GM21367 (cell line): ENCODE measurements around the gene FANCI.

ENCODE experiments used
- ATAC-seq: cut with Tn5 transposase; IDR thresholded peaks from one replicate; pipeline ENCODE4 v1.9.1; 2021; ENCODE audit not compliant: unreplicated experiment

The FANCI gene

GRCh38 chr15:89303986-89304385 is 60.2 kb downstream of the FANCI start:
- no peak for ATAC-seq

- ATAC-seq, result no peak
Observed at GRCh38 chr15:89305395-89305794, 61.6 kb downstream of the FANCI start.

- no peak for ATAC-seq
Observed at GRCh38 chr15:89307046-89307587, 63.3 kb downstream of the FANCI start.

GRCh38 chr15:89307791-89308190 is 64.0 kb downstream of the FANCI start:
- no peak for ATAC-seq

- ATAC-seq, result no peak
Observed at GRCh38 chr15:89308236-89308635, 64.5 kb downstream of the FANCI start.

GRCh38 chr15:89309993-89310392 is 66.2 kb downstream of the FANCI start:
- ATAC-seq, result no peak

GRCh38 chr15:89315375-89315929 is 71.7 kb downstream of the FANCI start:
- no peak for ATAC-seq

GRCh38 chr15:89316504-89316903 is 72.7 kb downstream of the FANCI start:
- ATAC-seq, result no peak

GRCh38 chr15:89317186-89317720 is 73.5 kb downstream of the FANCI start:
- no peak for ATAC-seq

GRCh38 chr15:89319678-89320077 is 75.9 kb downstream of the FANCI start:
- ATAC-seq, result no peak

GRCh38 chr15:89320200-89320599 is 76.4 kb downstream of the FANCI start:
- ATAC-seq, result no peak

- ATAC-seq, result no peak
Observed at GRCh38 chr15:89321521-89322410, 78.0 kb downstream of the FANCI start.

- no peak for ATAC-seq
Observed at GRCh38 chr15:89322822-89323221, 79.0 kb downstream of the FANCI start.

GRCh38 chr15:89323825-89324224 is 80.0 kb downstream of the FANCI start:
- ATAC-seq, result no peak

- no peak for ATAC-seq
Observed at GRCh38 chr15:89325039-89325803, 81.4 kb downstream of the FANCI start.

- ATAC-seq, result no peak
Observed at GRCh38 chr15:89326316-89326715, 82.5 kb downstream of the FANCI start.

GRCh38 chr15:89327113-89327512 is 83.3 kb downstream of the FANCI start:
- no peak for ATAC-seq

GRCh38 chr15:89328398-89329254 is 84.8 kb downstream of the FANCI start:
- ATAC-seq, result no peak

- no peak for ATAC-seq
Observed at GRCh38 chr15:89329329-89330084, 85.7 kb downstream of the FANCI start.

GRCh38 chr15:89330119-89330518 is 86.3 kb downstream of the FANCI start:
- ATAC-seq, result no peak
